Lower lobe of right lung (tissue), 2 donors: Measurements from ENCODE around the gene ELP4. TPM values are rescaled to one million over a fixed set of nuclear protein-coding genes. Genes with fewer than 3 reads are reported as not detected.

Source experiments
- ATAC-seq, 2 donors: fragments of 200-7000 bp; cut with Tn5 transposase; one replicate each; pipeline ENCODE4 v1.9.1; 2020 to 2022; ENCODE audit warnings: mild to moderate bottlenecking in 2 of 2, moderate library complexity in 2 of 2
- DNase-seq: peaks from one replicate; pipeline ENCODE4 v3.0.0-alpha.2; 2020
- H3K27ac ChIP-seq: fragments of 200-600 bp; one replicate; pipeline ENCODE4 v1.8.0; 2022
- H3K27me3 ChIP-seq: fragments of 200-600 bp; one replicate; pipeline ENCODE4 v1.8.0; 2022; ENCODE audit warnings: low read depth
- H3K36me3 ChIP-seq: fragments of 200-600 bp; one replicate; pipeline ENCODE4 v1.8.0; 2022; ENCODE audit warnings: mild to moderate bottlenecking
- H3K4me1 ChIP-seq: fragments of 200-600 bp; one replicate; pipeline ENCODE4 v1.8.0; 2022
- H3K4me3 ChIP-seq: fragments of 200-600 bp; one replicate; pipeline ENCODE4 v1.8.0; 2022; ENCODE audit warnings: mild to moderate bottlenecking
- H3K9me3 ChIP-seq: fragments of 200-600 bp; one replicate; pipeline ENCODE4 v1.8.0; 2022
- CTCF ChIP-seq: fragments of 200-600 bp; IDR thresholded peaks from one replicate; pipeline ENCODE4 v1.8.0; 2022; ENCODE audit warnings: antibody characterized with exemption, mild to moderate bottlenecking
- intact Hi-C: fragments of 100-400 bp; cut with DNase I; formaldehyde crosslinking; loops from one replicate; pipeline ENCODE4 v1.11.0; 2022
- total RNA-seq: library from RNA; stranded (reverse); fragmentation: NEBNext Ultra II Directional; extraction: Animal tissue kit (Norgen Biotek cat#: 25700); gene quantifications from one replicate; pipeline ENCODE4 v1.2.1, GENCODE V29; 2021
- donor health status: DM: no; HTN: yes; CAD: no; lungs with severe emphysema.

The ELP4 gene
- total RNA-seq, 1 donor from 2014 or later: 22.1 TPM

- Histone ChIP-seq H3K4me1 (peaks cover 56% of the 10 kb centered on the region), H3K4me3 (peak overlapping the region; percentile 48), H3K9me3 (no peaks in the 10 kb centered on the region), H3K27me3 (peaks cover 97% of the 10 kb centered on the region), H3K36me3 (no peaks in the 10 kb centered on the region), H3K27ac (no peak overlapping the region)
- TF ChIP-seq CTCF: no peak
- DNase-seq (peak; percentile 48), ATAC-seq (peak in 1 of 2 donors; percentile 5)
- intact Hi-C loops: no loop called here
These were observed 300.6 kb downstream of the ELP4 start for GRCh38 chr11:31809857-31810778.

- Histone ChIP-seq H3K27me3 (peaks cover 97% of the 10 kb centered on the region), H3K27ac (no peak within 1 kb of the TSS), H3K36me3 (no peaks in the 10 kb centered on the region), H3K4me3 (peak within 1 kb of the TSS; percentile 48), H3K9me3 (no peaks in the 10 kb centered on the region), H3K4me1 (peaks cover 58% of the 10 kb centered on the region)
- peak; percentile 68 for DNase-seq
- intact Hi-C loops: no loop called here
- TF ChIP-seq CTCF: no peak
- ATAC-seq: peak; percentile 18 to 42
These were observed 301.4 kb downstream of the ELP4 start, which contains the start of gene PAX6 for GRCh38 chr11:31810779-31811647. PAX6 (minus strand) TSS chr11:31811322; CDS start chr11:31806411, 4,911 bp downstream.

- Histone ChIP-seq H3K27ac (no peak overlapping the region), H3K27me3 (peaks cover 97% of the 10 kb centered on the region), H3K4me3 (peak overlapping the region; percentile 58), H3K9me3 (no peaks in the 10 kb centered on the region), H3K4me1 (peaks cover 75% of the 10 kb centered on the region), H3K36me3 (no peaks in the 10 kb centered on the region)
- ATAC-seq: peak; percentile 16 to 47
- intact Hi-C loops: no loop called here
- no peak for TF ChIP-seq CTCF
- DNase-seq: no peak
These were observed 303.1 kb downstream of the ELP4 start for GRCh38 chr11:31812383-31813381.

GRCh38 chr11:31813391-31814175 lies 304.0 kb downstream of the ELP4 start:
- Histone ChIP-seq H3K4me3 (peak overlapping the region; percentile 58), H3K9me3 (no peaks in the 10 kb centered on the region), H3K27me3 (peaks cover 97% of the 10 kb centered on the region), H3K36me3 (no peaks in the 10 kb centered on the region), H3K27ac (no peak overlapping the region), H3K4me1 (peaks cover 83% of the 10 kb centered on the region)
- no peak for DNase-seq
- TF ChIP-seq CTCF: no peak
- intact Hi-C loops: no loop called here
- no peak for ATAC-seq
